ENCODE data around the gene ALDH1A2. TPM values are rescaled to one million over a fixed set of nuclear protein-coding genes. Genes with fewer than 3 reads are reported as not detected.

Gene ALDH1A2
- total RNA-seq, 1 experiment from 2014 or later, result 0.98 TPM

- TF ChIP-seq POLR2AphosphoS5 (IDR thresholded peaks at IDR 0.05; ENCODE audit: low read depth, low read length) (no peak), REST (IDR thresholded peaks at IDR 0.05; ENCODE audit: insufficient read depth in 1 of 2, low read depth in 2 of 2, low read length in 1 of 2) (no peak), SIN3A (IDR thresholded peaks at IDR 0.05; ENCODE audit: borderline replicate concordance, insufficient read depth, low read depth, low read length) (no peak), CTCF (IDR thresholded peaks at IDR 0.05) (no peak), TCF7L2 (IDR thresholded peaks at IDR 0.05; ENCODE audit: low read depth, low read length) (no peak)
- intact Hi-C loops (cut with micrococcal nuclease; ENCODE audit: unreplicated experiment), result no loop called here
- H3K9me3 ChIP-seq (ENCODE audit: control insufficient read depth, insufficient read depth, low read depth, low read length), result no peaks in the 10 kb centered on the region
- H3K4me3 ChIP-seq (ENCODE audit: low read depth in 2 of 2, low read length in 2 of 2), result no peak overlapping the region
- in situ Hi-C loops (cut with HindIII; ENCODE audit: low pct_unique_long_range_greater_than_20kb, low sequenced_read_pairs), result no loop called here
- CTCF ChIA-PET, result no interaction called here
- H3K27me3 ChIP-seq (ENCODE audit: control insufficient read depth, insufficient read depth, low read length), result no peaks in the 10 kb centered on the region
- H3K36me3 ChIP-seq (ENCODE audit: control insufficient read depth, insufficient read depth, low read length), result no peaks in the 10 kb centered on the region
- DNase-seq (ENCODE audit: low read depth, low spot score) (no peak), ATAC-seq (no peak)
- no peak overlapping the region for H3K27ac ChIP-seq (ENCODE audit: low read length)
- POLR2A ChIA-PET, result no interaction called here
- BruUV-seq (replicated peaks), result no TSS peak
- no peaks in the 10 kb centered on the region for H3K4me1 ChIP-seq (ENCODE audit: control insufficient read depth, insufficient read depth, low read length)
These were observed 145.8 kb downstream of the ALDH1A2 start for GRCh38 chr15:57919754-57920153.

GRCh38 chr15:57917998-57918397 is 147.5 kb downstream of the ALDH1A2 start:
- Histone ChIP-seq H3K36me3 (ENCODE audit: control insufficient read depth, insufficient read depth, low read length) (no peaks in the 10 kb centered on the region), H3K27me3 (ENCODE audit: control insufficient read depth, insufficient read depth, low read length) (no peaks in the 10 kb centered on the region), H3K27ac (ENCODE audit: low read length) (no peak overlapping the region), H3K4me3 (ENCODE audit: low read depth in 2 of 2, low read length in 2 of 2) (no peak overlapping the region), H3K4me1 (ENCODE audit: control insufficient read depth, insufficient read depth, low read length) (no peaks in the 10 kb centered on the region), H3K9me3 (ENCODE audit: control insufficient read depth, insufficient read depth, low read depth, low read length) (no peaks in the 10 kb centered on the region)
- in situ Hi-C loops (cut with HindIII; ENCODE audit: low pct_unique_long_range_greater_than_20kb, low sequenced_read_pairs), result no loop called here
- no peak for TF ChIP-seq SIN3A (IDR thresholded peaks at IDR 0.05; ENCODE audit: borderline replicate concordance, insufficient read depth, low read depth, low read length)
- TF ChIP-seq CTCF (IDR thresholded peaks at IDR 0.05), result no peak
- no peak for TF ChIP-seq REST (IDR thresholded peaks at IDR 0.05; ENCODE audit: insufficient read depth in 1 of 2, low read depth in 2 of 2, low read length in 1 of 2)
- TF ChIP-seq POLR2AphosphoS5 (IDR thresholded peaks at IDR 0.05; ENCODE audit: low read depth, low read length), result no peak
- no peak for TF ChIP-seq TCF7L2 (IDR thresholded peaks at IDR 0.05; ENCODE audit: low read depth, low read length)
- ATAC-seq (no peak), DNase-seq (ENCODE audit: low read depth, low spot score) (no peak)
- BruUV-seq (replicated peaks), result no TSS peak
- ChIA-PET CTCF (no interaction called here), POLR2A (no interaction called here)
- intact Hi-C loops (cut with micrococcal nuclease; ENCODE audit: unreplicated experiment), result no loop called here

All from Panc1 (cell line).